K562 (cell line): ENCODE measurements around the gene CHMP1A. TPM values are rescaled to one million over a fixed set of nuclear protein-coding genes. Genes with fewer than 3 reads are reported as not detected.

Experiments used
- CEBPZ ChIP-seq: fragments of 150-350 bp; IDR thresholded peaks from 2 replicates; pipeline ENCODE4 v1.6.1; 2014; ENCODE audit warnings: low read depth, mild to moderate bottlenecking, low read length, borderline replicate concordance
- ETV5 ChIP-seq: sonication (generic); formaldehyde crosslinking; IDR thresholded peaks from 2 replicates; pipeline ENCODE4 v1.4.0; 2020; ENCODE audit warnings: low read depth, mild to moderate bottlenecking, missing genetic modification reagents
- FOXM1 ChIP-seq, 2 experiments: fragments of 450-650 bp in 1 of 2; sonication (generic) in 1 of 2; formaldehyde crosslinking in 1 of 2; IDR thresholded peaks; 2 replicates each; pipeline versions ENCODE4 v1.6.1 to v1.9.0; 2017 to 2022; ENCODE audit warnings: low read depth in 2 of 2, mild to moderate bottlenecking in 2 of 2, missing genetic modification reagents in 1 of 2, moderate library complexity in 1 of 2
- GATA2 ChIP-seq: sonication (generic); formaldehyde crosslinking; IDR thresholded peaks from 2 replicates; pipeline ENCODE4 v1.4.0; 2020; ENCODE audit warnings: mild to moderate bottlenecking, missing genetic modification reagents
- SAFB2 ChIP-seq: fragments of 200-400 bp; formaldehyde crosslinking; IDR thresholded peaks from 2 replicates; pipeline ENCODE4 v1.6.1; 2018; ENCODE audit warnings: borderline replicate concordance, low read length, low read depth, moderate library complexity; ENCODE audit not compliant: severe bottlenecking
- SIRT6 ChIP-seq: IDR thresholded peaks from one replicate; pipeline ENCODE4 v1.6.1; 2012; ENCODE audit warnings: low read depth, mild to moderate bottlenecking, control low read depth, inconsistent platforms, low read length, moderate library complexity
- THRA ChIP-seq: fragments of 450-650 bp; IDR thresholded peaks from 2 replicates; pipeline ENCODE4 v1.6.1; 2017; ENCODE audit warnings: mild to moderate bottlenecking, moderate library complexity
- XRCC4 ChIP-seq: IDR thresholded peaks from one replicate; pipeline ENCODE4 v1.6.1; 2011; ENCODE audit not compliant: insufficient read depth, insufficient read length; ENCODE audit errors: extremely low read depth
- ZBTB8A ChIP-seq: fragments of 450-650 bp; IDR thresholded peaks from 2 replicates; pipeline ENCODE4 v1.6.1; 2018; ENCODE audit warnings: mild to moderate bottlenecking, moderate library complexity; ENCODE audit not compliant: partially characterized antibody
- ZBTB9 ChIP-seq: fragments of 450-650 bp; formaldehyde crosslinking; IDR thresholded peaks from 2 replicates; pipeline ENCODE4 v1.4.0; 2020; ENCODE audit warnings: mild to moderate bottlenecking, moderate library complexity
- ZNF316 ChIP-seq: fragments of 450-650 bp; IDR thresholded peaks from 2 replicates; pipeline ENCODE4 v1.6.1; 2016
- ZNF586 ChIP-seq: fragments of 450-650 bp; formaldehyde crosslinking; conservative IDR thresholded peaks from 2 replicates; pipeline ENCODE4 v1.4.0; 2020; ENCODE audit warnings: mild to moderate bottlenecking, moderate library complexity
- polyA plus RNA-seq, 8 experiments: library from polyadenylated mRNA; depleted of rRNA in 4 of 8; stranded (reverse) in 5 of 8; unstranded in 3 of 8; fragments of >200 nt; fragmentation: Nextera tagmentation in 2 of 8; fragmentation: Illumina TruSeq in 1 of 8; extraction: Ambion mirVana in 2 of 8; extraction: Trizol in 1 of 8; gene quantifications; 2 replicates each; pipeline versions ENCODE4 v1.2.1 to v1.2.3, GENCODE V29; 2011 to 2014; ENCODE audit warnings: inconsistent platforms in 1 of 8, missing spikeins in 1 of 8
- total RNA-seq, 7 experiments: library from RNA; depleted of rRNA in 6 of 7; stranded (reverse); fragments of >200 nt in 6 of 7; fragmentation: Illumina TruSeq in 2 of 7; extraction: Trizol in 2 of 7; gene quantifications; 2 replicates each; pipeline versions ENCODE4 v1.2.1 to v1.2.3, GENCODE V29; 2011 to 2021; ENCODE audit warnings: low replicate concordance in 1 of 7
- TF ChIP-seq, protein P1 (sequence below), 3 experiments: fragments of 200-800 bp in 1 of 3; fragments of 250-450 bp in 1 of 3; fragments of 450-650 bp in 1 of 3; sonication (Bioruptor Pico) in 1 of 3; sonication (Bioruptor generic) in 1 of 3; formaldehyde crosslinking in 1 of 3; IDR thresholded peaks; 2 replicates each; pipeline versions ENCODE4 v1.6.1 to v1.8.0; 2016 to 2022; ENCODE audit warnings: mild to moderate bottlenecking in 2 of 3, missing genetic modification characterization in 2 of 3, missing compliant biosample characterization in 1 of 3, moderate library complexity in 1 of 3
- TF ChIP-seq, protein P2 (sequence below): sonication (generic); formaldehyde crosslinking; IDR thresholded peaks from 2 replicates; pipeline ENCODE4 v1.5.0; 2020; ENCODE audit warnings: missing genetic modification reagents

The CHMP1A gene
- total and polyA plus RNA-seq, 9 of the 15 experiments (the other 6 are each of a cell fraction or from before 2014, with no cell fraction given), result 0.83 to 79.9 (median 45.2) TPM

DNA sequence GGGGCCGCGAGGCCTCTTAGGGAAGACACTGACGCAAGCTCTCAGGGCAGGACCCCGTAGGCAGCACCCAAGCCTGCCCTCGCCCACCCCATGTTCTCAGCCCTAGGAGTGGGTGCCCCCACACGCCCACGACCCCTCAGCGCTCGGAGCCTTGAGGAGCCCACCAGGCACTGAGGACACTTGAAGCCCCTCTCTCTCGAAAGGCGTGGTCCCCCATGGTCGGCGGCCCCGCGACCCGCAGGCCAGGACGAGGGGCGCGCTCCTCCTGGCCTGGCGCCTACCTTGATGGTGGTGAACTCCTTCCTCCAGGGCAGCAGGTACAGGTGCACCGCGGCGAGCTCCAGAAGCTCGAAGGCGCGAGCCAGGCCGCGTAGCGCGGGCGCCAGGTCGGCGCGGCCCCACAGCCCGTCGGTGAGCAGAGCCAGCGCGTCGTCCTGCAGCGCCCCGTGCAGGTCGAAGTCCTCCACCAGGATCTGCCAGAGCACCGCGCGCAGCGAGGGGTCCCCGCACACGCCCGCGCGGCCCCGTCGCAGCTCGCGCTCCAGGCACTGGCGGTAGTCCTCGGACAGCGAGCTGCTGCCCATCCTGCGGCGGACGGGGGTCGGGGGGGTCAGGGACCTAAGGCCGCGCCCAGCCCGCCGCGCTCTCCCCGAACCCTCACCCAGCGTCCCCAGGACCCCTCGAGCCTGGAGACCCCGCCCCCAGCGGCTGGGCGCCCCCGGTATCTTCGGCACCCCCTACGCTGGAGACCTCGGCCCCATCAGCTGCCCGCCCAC lies 43.3 kb upstream of the CHMP1A start (continued):
- TF ChIP-seq, protein P1, sequence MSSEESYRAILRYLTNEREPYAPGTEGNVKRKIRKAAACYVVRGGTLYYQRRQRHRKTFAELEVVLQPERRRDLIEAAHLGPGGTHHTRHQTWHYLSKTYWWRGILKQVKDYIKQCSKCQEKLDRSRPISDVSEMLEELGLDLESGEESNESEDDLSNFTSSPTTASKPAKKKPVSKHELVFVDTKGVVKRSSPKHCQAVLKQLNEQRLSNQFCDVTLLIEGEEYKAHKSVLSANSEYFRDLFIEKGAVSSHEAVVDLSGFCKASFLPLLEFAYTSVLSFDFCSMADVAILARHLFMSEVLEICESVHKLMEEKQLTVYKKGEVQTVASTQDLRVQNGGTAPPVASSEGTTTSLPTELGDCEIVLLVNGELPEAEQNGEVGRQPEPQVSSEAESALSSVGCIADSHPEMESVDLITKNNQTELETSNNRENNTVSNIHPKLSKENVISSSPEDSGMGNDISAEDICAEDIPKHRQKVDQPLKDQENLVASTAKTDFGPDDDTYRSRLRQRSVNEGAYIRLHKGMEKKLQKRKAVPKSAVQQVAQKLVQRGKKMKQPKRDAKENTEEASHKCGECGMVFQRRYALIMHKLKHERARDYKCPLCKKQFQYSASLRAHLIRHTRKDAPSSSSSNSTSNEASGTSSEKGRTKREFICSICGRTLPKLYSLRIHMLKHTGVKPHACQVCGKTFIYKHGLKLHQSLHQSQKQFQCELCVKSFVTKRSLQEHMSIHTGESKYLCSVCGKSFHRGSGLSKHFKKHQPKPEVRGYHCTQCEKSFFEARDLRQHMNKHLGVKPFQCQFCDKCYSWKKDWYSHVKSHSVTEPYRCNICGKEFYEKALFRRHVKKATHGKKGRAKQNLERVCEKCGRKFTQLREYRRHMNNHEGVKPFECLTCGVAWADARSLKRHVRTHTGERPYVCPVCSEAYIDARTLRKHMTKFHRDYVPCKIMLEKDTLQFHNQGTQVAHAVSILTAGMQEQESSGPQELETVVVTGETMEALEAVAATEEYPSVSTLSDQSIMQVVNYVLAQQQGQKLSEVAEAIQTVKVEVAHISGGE (CRISPR knock-in tag; IDR thresholded peaks at IDR 0.05), result no peak; a peak in 1 of 6 replicates
- TF ChIP-seq ZBTB8A (no peak), XRCC4 (no peak), GATA2 (CRISPR knock-in tag) (no peak), THRA (no peak), ZNF586 (CRISPR knock-in tag) (no peak), ZNF316 (no peak), SAFB2 (no peak), SIRT6 (no peak), FOXM1 (IDR thresholded peaks at IDR 0.05; ENCODE audit: low read depth) (no peak), FOXM1 (CRISPR knock-in tag; IDR thresholded peaks at IDR 0.05; ENCODE audit: low read depth) (no peak; the same call in 1 of the 2 replicates), ETV5 (CRISPR knock-in tag) (no peak), CEBPZ (no peak), ZBTB9 (CRISPR knock-in tag) (no peak)
- TF ChIP-seq, protein P2, sequence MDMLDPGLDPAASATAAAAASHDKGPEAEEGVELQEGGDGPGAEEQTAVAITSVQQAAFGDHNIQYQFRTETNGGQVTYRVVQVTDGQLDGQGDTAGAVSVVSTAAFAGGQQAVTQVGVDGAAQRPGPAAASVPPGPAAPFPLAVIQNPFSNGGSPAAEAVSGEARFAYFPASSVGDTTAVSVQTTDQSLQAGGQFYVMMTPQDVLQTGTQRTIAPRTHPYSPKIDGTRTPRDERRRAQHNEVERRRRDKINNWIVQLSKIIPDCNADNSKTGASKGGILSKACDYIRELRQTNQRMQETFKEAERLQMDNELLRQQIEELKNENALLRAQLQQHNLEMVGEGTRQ, result 0 out of 2 replicates have a peak, but pooled peaks have one; percentile 9
